A549 (cell line): ENCODE results near the gene COL13A1.

Experiments used
- CTCF ChIP-seq: fragments of >200 bp; sonication (Bioruptor Twin); formaldehyde crosslinking; IDR thresholded peaks from 3 replicates; pipeline ENCODE4 v1.5.1; 2016
- EP300 ChIP-seq, 2 experiments: fragments of >200 bp; sonication (Bioruptor Twin); formaldehyde crosslinking; IDR thresholded peaks; 2 replicates in 1 of 2; 3 replicates in 1 of 2; pipeline ENCODE4 v1.6.1; 2016 to 2017
- ESRRA ChIP-seq: fragments of 150-350 bp; IDR thresholded peaks from 2 replicates; pipeline ENCODE4 v1.6.1; 2014; ENCODE audit warnings: mild to moderate bottlenecking, low read length, borderline replicate concordance
- HMGXB4 ChIP-seq: fragments of 250-450 bp; sonication (Bioruptor Pico); IDR thresholded peaks from 2 replicates; pipeline ENCODE4 v1.5.0; 2021; ENCODE audit warnings: mild to moderate bottlenecking, moderate library complexity, borderline replicate concordance
- JUNB ChIP-seq: fragments of >200 bp; sonication (Bioruptor Twin); formaldehyde crosslinking; IDR thresholded peaks from 2 replicates; pipeline ENCODE4 v1.6.1; 2016
- KDM1A ChIP-seq: fragments of 200-600 bp; sonication (generic); IDR thresholded peaks from 2 replicates; pipeline ENCODE4 v1.6.1; 2016; ENCODE audit warnings: low read depth, mild to moderate bottlenecking
- MAX ChIP-seq: IDR thresholded peaks from 2 replicates; pipeline ENCODE4 v1.6.1; 2012
- MYC ChIP-seq: IDR thresholded peaks from 2 replicates; pipeline ENCODE4 v1.6.1; 2012; ENCODE audit warnings: mild to moderate bottlenecking, inconsistent platforms, low read length, improper control_type of control experiment, borderline replicate concordance
- POLR2AphosphoS2 ChIP-seq: conservative IDR thresholded peaks from 2 replicates; pipeline ENCODE4 v1.6.1; 2012; ENCODE audit warnings: low read length, improper control_type of control experiment, inconsistent platforms
- USF2 ChIP-seq: fragments of 450-650 bp; IDR thresholded peaks from 2 replicates; pipeline ENCODE4 v1.6.1; 2014; ENCODE audit warnings: antibody characterized with exemption

GRCh38 chr10:69835875-69836730, 34.4 kb downstream of the COL13A1 start:
- TF ChIP-seq CTCF (no peak), EP300 (IDR thresholded peaks at IDR 0.05) (no peak), POLR2AphosphoS2 (no peak), ESRRA (no peak), JUNB (no peak), HMGXB4 (CRISPR knock-in tag) (no peak), USF2 (no peak), MYC (no peak), MAX (no peak), KDM1A (no peak)
